ENCODE results near the gene ACTR6. TPM values are rescaled to one million over a fixed set of nuclear protein-coding genes. Genes with fewer than 3 reads are reported as not detected.
A peak's percentile ranks its signal among the peaks of the same experiment; 100 is the strongest.
"Not testable (repeated sequence)": the region's sequence is repeated elsewhere in the genome, so short reads cannot be mapped to it uniquely, and the experiment has no call there.

Gene ACTR6
- total and polyA plus RNA-seq, 2 donors (not counting 1 experiment from before 2014, with no cell fraction given) = 16.5 to 34.3 TPM

GRCh38 chr12:100186071-100186470 is 14.5 kb upstream of the ACTR6 start:
- H3K79me2 ChIP-seq (ENCODE audit: control insufficient read depth, insufficient read depth, low read length) = no peaks in the 10 kb centered on the region
- H3K4me1 ChIP-seq (ENCODE audit: control insufficient read depth, extremely low read depth, insufficient read depth, low read length) = peaks cover 5% of the 10 kb centered on the region
- TF ChIP-seq, protein P1, sequence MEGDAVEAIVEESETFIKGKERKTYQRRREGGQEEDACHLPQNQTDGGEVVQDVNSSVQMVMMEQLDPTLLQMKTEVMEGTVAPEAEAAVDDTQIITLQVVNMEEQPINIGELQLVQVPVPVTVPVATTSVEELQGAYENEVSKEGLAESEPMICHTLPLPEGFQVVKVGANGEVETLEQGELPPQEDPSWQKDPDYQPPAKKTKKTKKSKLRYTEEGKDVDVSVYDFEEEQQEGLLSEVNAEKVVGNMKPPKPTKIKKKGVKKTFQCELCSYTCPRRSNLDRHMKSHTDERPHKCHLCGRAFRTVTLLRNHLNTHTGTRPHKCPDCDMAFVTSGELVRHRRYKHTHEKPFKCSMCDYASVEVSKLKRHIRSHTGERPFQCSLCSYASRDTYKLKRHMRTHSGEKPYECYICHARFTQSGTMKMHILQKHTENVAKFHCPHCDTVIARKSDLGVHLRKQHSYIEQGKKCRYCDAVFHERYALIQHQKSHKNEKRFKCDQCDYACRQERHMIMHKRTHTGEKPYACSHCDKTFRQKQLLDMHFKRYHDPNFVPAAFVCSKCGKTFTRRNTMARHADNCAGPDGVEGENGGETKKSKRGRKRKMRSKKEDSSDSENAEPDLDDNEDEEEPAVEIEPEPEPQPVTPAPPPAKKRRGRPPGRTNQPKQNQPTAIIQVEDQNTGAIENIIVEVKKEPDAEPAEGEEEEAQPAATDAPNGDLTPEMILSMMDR (conservative IDR thresholded peaks at IDR 0.05 in 1 of 2, IDR thresholded peaks at IDR 0.05 in 1 of 2; ENCODE audit: low read depth in 1 of 2, low read length in 2 of 2) = no peak
- TF ChIP-seq EZH2 (IDR thresholded peaks at IDR 0.05; ENCODE audit: low read length, missing control alignments) = no peak
- H3K36me3 ChIP-seq (ENCODE audit: control insufficient read depth, insufficient read depth, low read length) = no peaks in the 10 kb centered on the region
- DNase-seq (ENCODE audit: low read depth in 2 of 2) = no peak
- no peak overlapping the region for H3K27ac ChIP-seq (ENCODE audit: insufficient read depth, low read length)
- no peaks in the 10 kb centered on the region for H3K9me3 ChIP-seq (ENCODE audit: control insufficient read depth, insufficient read depth, low read depth, low read length)
- H3K4me3 ChIP-seq (replicated peaks in 1 of 4; ENCODE audit: control extremely low read depth in 1 of 4, insufficient read depth in 1 of 4, low read depth in 3 of 4, low read length in 4 of 4) = peak overlapping the region in 2 of 4 experiments; percentile 3 to 5
- no peaks in the 10 kb centered on the region for H3K27me3 ChIP-seq (ENCODE audit: control insufficient read depth, insufficient read depth, low read length)
- no peak overlapping the region for H3K9ac ChIP-seq (ENCODE audit: insufficient read depth, low read length)
- H2AFZ ChIP-seq (ENCODE audit: low read length) = peak overlapping the region; percentile 91
- H3K4me2 ChIP-seq (ENCODE audit: extremely low read depth, insufficient read depth, low read length) = peak overlapping the region; percentile 93
- no peaks in the 10 kb centered on the region for H4K20me1 ChIP-seq (ENCODE audit: control insufficient read depth, extremely low read depth, insufficient read depth, low read length)

- Histone ChIP-seq H3K79me2 (ENCODE audit: control insufficient read depth, insufficient read depth, low read length) (no peaks in the 10 kb centered on the region), H3K9ac (ENCODE audit: insufficient read depth, low read length) (no peak overlapping the region), H3K4me2 (ENCODE audit: extremely low read depth, insufficient read depth, low read length) (no peak overlapping the region), H2AFZ (ENCODE audit: low read length) (no peak overlapping the region), H3K36me3 (ENCODE audit: control insufficient read depth, insufficient read depth, low read length) (no peaks in the 10 kb centered on the region), H3K4me3 (replicated peaks in 1 of 4; ENCODE audit: control extremely low read depth in 1 of 4, insufficient read depth in 1 of 4, low read depth in 3 of 4, low read length in 4 of 4) (no peak overlapping the region), H3K4me1 (ENCODE audit: control insufficient read depth, extremely low read depth, insufficient read depth, low read length) (peaks cover 5% of the 10 kb centered on the region), H3K27me3 (ENCODE audit: control insufficient read depth, insufficient read depth, low read length) (no peaks in the 10 kb centered on the region), H3K9me3 (ENCODE audit: control insufficient read depth, insufficient read depth, low read depth, low read length) (no peaks in the 10 kb centered on the region), H4K20me1 (ENCODE audit: control insufficient read depth, extremely low read depth, insufficient read depth, low read length) (no peaks in the 10 kb centered on the region), H3K27ac (ENCODE audit: insufficient read depth, low read length) (no peak overlapping the region)
- no peak for DNase-seq (ENCODE audit: low read depth in 2 of 2)
- no peak for TF ChIP-seq EZH2 (IDR thresholded peaks at IDR 0.05; ENCODE audit: low read length, missing control alignments)
- TF ChIP-seq, protein P1 (conservative IDR thresholded peaks at IDR 0.05 in 1 of 2, IDR thresholded peaks at IDR 0.05 in 1 of 2; ENCODE audit: low read depth in 1 of 2, low read length in 2 of 2) = no peak
Observed at GRCh38 chr12:100187068-100187467, 13.5 kb upstream of the ACTR6 start.

DNA sequence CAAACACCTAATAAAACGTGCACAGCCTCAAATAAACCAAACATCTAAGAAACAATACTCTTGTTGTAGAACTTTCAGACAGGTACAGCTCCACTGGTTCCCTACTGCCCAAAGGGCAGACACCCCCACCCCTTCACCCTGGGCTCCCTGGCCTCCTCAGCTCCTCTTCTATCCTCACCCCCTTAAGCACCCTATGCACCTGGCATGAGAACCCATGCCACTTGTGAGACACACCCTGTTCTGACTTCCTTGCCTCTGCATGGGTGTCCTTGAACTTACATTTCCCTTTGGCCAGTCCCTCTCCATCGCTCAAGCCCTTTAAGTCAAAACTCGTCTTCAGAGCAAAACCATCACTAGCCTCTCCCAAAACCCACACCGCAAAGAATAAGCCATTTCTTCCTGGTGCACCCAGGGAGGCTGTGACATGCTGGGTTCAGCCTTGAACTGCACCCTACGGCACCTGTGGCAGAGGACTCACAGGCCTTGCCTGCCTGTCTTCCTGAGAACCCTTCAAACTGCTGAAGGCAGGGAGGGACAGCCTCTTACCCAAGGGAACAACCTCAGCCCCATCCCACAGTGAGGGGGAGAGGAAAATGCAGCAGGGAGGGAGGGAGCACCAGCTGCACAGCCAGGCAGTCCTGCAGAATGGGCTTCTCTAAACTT is 12.6 kb upstream of the ACTR6 start:
- Histone ChIP-seq H3K4me1 (ENCODE audit: control insufficient read depth, extremely low read depth, insufficient read depth, low read length) (peaks cover 5% of the 10 kb centered on the region), H3K4me3 (replicated peaks in 1 of 4; ENCODE audit: control extremely low read depth in 1 of 4, insufficient read depth in 1 of 4, low read depth in 3 of 4, low read length in 4 of 4) (no peak overlapping the region), H3K4me2 (ENCODE audit: extremely low read depth, insufficient read depth, low read length) (no peak overlapping the region), H3K27me3 (ENCODE audit: control insufficient read depth, insufficient read depth, low read length) (no peaks in the 10 kb centered on the region), H3K9me3 (ENCODE audit: control insufficient read depth, insufficient read depth, low read depth, low read length) (no peaks in the 10 kb centered on the region), H4K20me1 (ENCODE audit: control insufficient read depth, extremely low read depth, insufficient read depth, low read length) (no peaks in the 10 kb centered on the region), H3K27ac (ENCODE audit: insufficient read depth, low read length) (no peak overlapping the region), H3K79me2 (ENCODE audit: control insufficient read depth, insufficient read depth, low read length) (no peaks in the 10 kb centered on the region), H2AFZ (ENCODE audit: low read length) (no peak overlapping the region), H3K9ac (ENCODE audit: insufficient read depth, low read length) (no peak overlapping the region), H3K36me3 (ENCODE audit: control insufficient read depth, insufficient read depth, low read length) (no peaks in the 10 kb centered on the region)
- TF ChIP-seq, protein P1 (conservative IDR thresholded peaks at IDR 0.05 in 1 of 2, IDR thresholded peaks at IDR 0.05 in 1 of 2; ENCODE audit: low read depth in 1 of 2, low read length in 2 of 2) = no peak
- no peak for DNase-seq (ENCODE audit: low read depth in 2 of 2)

DNA sequence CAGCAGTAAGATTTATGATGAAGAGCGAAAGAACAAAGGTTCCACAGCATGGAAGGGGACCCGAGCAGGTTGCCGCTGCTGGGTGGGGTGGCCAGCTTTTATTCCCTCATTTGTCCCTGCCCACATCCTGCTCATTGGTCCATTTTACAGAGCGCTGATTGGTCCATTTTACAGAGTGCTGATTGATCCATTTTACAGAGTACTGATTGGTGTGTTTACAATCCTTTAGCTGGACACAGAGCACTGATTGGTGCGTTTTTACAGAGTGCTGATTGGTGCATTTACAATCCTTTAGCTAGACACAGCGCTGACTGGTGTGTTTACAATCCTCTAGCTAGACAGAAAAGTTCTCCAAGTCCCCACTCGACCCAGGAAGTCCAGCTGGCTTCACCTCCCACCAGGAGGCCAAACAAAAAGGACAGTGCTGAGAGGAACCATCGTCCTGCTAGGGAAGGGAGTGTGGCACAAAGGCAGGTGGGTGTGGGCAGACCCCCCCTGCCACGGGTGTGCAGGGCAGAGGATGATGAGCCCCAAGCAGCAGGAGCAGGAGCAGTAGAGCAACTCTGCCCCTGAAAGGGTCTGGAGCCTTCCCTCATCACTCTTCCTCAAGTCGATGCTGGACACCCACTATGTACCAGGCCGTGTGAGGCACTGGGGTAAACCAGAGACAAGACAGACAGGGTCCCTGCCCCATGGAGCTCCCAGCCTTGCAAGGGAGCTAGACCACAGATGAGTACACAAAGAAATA is 11.6 kb upstream of the ACTR6 start:
- H3K36me3 ChIP-seq (ENCODE audit: control insufficient read depth, insufficient read depth, low read length); H3K27me3 ChIP-seq (ENCODE audit: control insufficient read depth, insufficient read depth, low read length); H4K20me1 ChIP-seq (ENCODE audit: control insufficient read depth, extremely low read depth, insufficient read depth, low read length); DNase-seq (ENCODE audit: low read depth in 2 of 2); H2AFZ ChIP-seq (ENCODE audit: low read length); H3K27ac ChIP-seq (ENCODE audit: insufficient read depth, low read length); H3K79me2 ChIP-seq (ENCODE audit: control insufficient read depth, insufficient read depth, low read length); H3K4me1 ChIP-seq (ENCODE audit: control insufficient read depth, extremely low read depth, insufficient read depth, low read length); H3K9me3 ChIP-seq (ENCODE audit: control insufficient read depth, insufficient read depth, low read depth, low read length); H3K9ac ChIP-seq (ENCODE audit: insufficient read depth, low read length); H3K4me2 ChIP-seq (ENCODE audit: extremely low read depth, insufficient read depth, low read length); H3K4me3 ChIP-seq (replicated peaks in 1 of 4; ENCODE audit: control extremely low read depth in 1 of 4, insufficient read depth in 1 of 4, low read depth in 3 of 4, low read length in 4 of 4): not testable (repeated sequence)
